NCI-H146 treated with DMSO at 0.1 percent for 48 hours (cell line): ENCODE data around the gene GRM1.

Experiments used
- DNase-seq: peaks from one replicate; lab custom pipeline; 2025; ENCODE audit not compliant: unreplicated experiment; lab: John Stamatoyannopoulos, UW

GRM1 gene

GRCh38 chr6:146028851-146029572 lies at the start of gene GRM1:
GRM1 (plus strand) TSS chr6:146029062; CDS start chr6:146029518, 456 bp downstream.
- DNase-seq = no peak

DNA sequence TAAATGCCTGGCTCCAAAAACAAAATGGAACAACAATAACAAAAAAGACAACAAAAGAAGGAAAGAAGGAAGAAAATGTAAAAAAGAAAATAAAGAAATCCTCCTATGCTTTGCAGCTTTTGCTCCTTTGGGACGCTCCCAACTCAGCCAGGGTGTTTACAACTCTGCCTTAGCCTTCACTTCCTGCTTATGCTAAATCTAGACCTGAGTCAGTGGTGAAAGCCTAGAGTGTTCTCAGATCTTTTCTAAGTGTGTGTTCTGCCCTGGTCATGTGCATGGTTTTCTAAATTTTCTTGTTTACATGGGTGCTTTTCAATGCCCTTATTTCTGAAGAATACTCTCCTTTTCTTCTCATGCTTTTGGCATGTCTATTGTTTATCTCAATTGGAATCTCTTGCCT lies 19.5 kb upstream of the GRM1 start:
- no peak for DNase-seq

DNA sequence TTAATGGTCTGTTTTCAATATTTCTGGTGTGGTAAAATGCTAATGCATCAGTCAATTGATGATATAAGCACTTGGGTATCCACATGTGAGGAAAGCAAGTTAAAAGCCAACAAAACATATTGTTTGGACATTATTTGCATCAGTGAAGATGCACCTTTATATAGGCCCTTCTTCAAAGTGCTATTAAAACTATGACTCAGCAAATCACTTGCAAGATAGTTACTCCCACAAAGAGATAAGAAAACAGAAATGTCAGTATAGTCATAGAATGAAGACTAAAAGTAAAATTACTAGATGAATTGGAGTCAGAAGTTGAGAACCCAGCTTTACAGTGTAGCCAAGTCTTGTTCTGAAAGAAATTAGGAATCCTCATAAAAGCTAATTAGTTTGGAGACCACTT lies 14.6 kb upstream of the GRM1 start:
- no peak for DNase-seq

DNA sequence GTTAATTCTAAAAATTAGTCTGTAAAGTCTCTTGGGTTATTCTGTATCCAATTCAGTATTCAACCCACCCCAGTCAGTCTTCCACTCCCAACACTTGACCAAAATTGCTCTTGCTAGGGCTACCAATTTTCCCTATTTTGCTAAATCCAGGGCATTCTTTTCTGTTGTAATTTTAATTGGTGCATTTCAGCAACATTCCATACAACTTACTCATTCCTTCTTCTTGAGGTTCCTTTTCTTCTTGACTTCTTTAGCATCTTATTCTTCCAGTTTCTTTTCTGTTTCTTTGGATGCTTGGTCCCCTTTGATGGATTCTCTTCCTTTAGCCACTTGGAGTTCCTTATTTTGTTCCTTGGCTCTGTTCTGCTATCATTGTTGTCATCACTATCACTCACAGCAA lies 11.2 kb upstream of the GRM1 start:
- no peak for DNase-seq

DNA sequence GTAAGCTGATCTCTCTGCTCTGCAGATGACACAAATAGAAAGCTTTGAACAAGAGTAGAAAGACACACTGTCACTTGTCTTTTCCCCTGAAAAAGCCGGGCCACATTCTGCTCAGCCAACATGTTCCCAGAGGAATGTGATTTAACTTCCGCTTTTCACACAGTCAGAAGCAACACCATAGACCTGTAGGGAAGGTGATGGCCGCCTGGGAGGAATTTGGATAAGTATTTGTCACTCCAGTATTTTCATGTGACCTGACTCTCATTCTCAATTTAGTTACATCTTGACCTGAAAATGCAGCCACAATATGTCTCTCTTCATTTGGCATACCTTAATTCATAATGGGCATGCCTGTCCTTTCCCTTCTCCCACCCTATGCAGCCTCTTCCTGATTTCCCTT lies 2.0 kb upstream of the GRM1 start:
- no peak for DNase-seq

DNA sequence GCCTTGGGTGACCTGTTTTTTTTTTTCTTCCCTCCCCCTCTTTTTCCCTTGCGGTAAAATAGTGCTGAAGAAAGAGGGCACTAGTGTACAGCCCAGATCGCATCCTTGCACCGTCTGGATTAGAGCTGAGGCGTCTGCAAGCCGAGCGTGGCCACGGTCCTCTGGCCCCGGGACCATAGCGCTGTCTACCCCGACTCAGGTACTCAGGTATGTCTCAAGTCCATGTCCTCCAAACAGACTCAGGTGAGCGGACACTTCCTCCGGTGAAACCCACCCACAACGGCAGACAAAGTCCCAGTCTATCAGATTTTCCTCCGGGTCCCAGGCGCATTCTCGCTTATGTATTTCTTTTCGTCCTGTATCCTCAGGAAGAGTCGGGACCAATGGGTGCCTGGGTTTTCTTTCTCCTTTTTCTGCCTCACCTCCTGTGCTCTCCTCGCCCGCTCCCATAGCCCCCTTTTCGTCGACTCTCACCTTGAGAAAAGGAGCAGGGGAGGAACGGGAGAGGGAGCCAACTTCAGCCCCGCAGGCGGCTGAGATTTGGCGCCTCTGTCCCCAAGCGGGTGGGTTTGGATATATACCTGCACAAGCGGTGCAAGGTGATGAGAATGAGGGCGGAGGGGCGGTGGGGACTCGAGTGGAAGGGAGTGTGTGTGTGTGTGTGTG lies 1.1 kb upstream of the GRM1 start:
- no peak for DNase-seq

- no peak for DNase-seq
Measured at GRCh38 chr6:146028252-146028795, 538 bp upstream of the GRM1 start.

DNA sequence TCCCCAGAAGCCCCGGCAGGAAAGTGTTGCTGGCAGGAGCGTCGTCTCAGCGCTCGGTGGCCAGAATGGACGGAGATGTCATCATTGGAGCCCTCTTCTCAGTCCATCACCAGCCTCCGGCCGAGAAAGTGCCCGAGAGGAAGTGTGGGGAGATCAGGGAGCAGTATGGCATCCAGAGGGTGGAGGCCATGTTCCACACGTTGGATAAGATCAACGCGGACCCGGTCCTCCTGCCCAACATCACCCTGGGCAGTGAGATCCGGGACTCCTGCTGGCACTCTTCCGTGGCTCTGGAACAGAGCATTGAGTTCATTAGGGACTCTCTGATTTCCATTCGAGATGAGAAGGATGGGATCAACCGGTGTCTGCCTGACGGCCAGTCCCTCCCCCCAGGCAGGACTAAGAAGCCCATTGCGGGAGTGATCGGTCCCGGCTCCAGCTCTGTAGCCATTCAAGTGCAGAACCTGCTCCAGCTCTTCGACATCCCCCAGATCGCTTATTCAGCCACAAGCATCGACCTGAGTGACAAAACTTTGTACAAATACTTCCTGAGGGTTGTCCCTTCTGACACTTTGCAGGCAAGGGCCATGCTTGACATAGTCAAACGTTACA lies 817 bp downstream of the GRM1 start:
- no peak for DNase-seq

DNA sequence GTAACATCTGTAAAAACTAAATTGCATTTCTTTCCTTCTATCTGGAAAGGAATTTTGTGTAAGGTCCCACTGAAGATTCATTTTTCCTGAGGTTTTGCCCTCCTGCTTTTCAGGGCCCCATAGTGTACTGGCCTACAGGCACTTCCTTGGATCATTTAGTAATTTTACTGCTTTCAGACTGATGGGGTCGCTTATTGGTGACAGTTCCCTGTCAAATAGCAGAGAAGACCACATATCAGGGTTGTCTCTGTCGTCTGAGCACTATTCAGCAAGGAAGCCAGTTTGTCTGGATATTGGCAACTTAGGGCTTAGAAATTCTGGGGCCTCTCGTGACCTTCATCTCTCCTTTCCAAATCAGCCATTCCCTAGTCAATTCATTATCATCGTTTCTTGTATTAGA lies 3.5 kb downstream of the GRM1 start:
- DNase-seq = no peak

DNA sequence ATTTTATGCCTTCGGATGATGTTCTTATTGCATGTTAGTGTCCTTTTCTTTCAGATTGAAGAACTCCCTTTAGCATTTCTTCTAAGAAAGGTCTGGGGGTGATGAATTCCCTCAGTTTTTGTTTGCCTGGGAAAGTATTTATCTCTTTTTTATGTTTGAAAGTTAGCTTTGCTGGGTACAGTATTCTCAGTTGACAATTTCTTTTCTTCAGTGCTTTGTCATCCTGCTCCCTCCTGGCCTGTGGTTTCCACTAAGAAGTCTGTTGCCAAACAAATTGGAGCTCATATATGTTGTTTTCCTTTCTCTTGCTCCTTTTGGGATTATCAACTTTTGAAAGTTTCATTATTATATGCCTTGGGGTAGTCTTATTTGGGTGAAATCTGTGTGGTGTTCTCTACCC lies 11.5 kb downstream of the GRM1 start:
- DNase-seq = no peak

GRCh38 chr6:146041282-146041681 lies 12.4 kb downstream of the GRM1 start:
- DNase-seq = no peak

DNA sequence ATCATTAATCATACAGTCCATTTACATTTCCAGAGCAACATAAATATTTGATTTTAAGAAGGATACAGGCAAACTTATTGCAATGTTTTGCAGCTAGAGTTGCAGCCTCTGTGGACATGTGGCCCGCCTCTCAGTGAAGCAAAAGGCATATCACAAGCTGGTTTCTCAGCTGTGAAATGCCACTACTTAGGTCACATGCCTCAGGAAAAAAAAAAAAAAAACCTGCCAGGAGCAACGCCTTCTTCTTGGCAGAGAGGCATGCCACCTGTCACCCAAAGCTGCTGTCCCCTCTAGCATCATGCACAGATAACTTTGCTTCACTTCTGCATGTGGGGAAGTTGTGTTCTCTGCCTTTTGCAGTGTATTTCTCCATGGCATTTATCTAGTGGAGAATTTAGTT lies 18.5 kb downstream of the GRM1 start:
- DNase-seq = no peak

GRCh38 chr6:146050168-146050567 lies 21.3 kb downstream of the GRM1 start:
- DNase-seq = no peak

GRCh38 chr6:146056506-146056905 lies 27.6 kb downstream of the GRM1 start:
- no peak for DNase-seq

- no peak for DNase-seq
Measured at GRCh38 chr6:146065690-146066089, 36.8 kb downstream of the GRM1 start.

DNA sequence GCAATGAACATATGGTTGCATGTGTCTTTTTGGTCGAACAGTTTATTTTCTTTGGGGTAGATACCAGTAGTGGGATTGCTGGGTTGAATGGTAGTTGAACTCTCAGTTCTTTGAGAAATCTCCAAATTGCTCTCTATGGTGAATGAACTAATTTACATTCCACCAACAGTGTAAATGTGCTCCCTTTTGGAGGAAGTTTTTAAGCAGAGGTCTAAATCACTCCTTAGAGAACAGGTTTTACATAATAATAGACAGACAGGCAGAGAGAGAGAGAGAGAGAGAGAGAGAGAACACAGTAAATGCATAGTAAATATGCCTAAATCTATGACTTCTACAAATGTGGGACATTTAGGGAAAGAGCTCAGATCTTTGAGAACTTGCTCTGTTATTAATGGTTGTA lies 37.6 kb downstream of the GRM1 start:
- DNase-seq = no peak

- no peak for DNase-seq
Measured at GRCh38 chr6:146071781-146072180, 42.9 kb downstream of the GRM1 start.

DNA sequence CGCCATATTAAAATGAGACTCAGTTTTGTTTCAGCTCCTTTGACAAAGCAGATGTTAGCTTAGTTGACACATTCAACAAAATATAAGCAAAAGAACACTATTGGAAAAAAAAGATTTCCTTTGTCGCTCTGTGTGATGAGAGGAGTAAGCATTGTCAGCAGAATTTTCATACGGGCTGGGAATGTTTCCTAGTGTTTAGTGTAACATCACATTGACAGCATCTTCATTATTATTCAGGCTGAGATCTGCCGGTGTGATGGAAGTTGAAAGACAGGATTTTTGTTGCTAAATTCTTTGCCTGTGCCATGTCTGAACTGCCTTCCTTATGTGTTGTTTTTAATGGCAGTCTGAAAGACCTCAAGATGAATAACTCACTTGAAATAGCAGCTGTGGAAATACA lies 49.1 kb downstream of the GRM1 start:
- DNase-seq = no peak

- no peak for DNase-seq
Measured at GRCh38 chr6:146087386-146087785, 58.5 kb downstream of the GRM1 start.

DNA sequence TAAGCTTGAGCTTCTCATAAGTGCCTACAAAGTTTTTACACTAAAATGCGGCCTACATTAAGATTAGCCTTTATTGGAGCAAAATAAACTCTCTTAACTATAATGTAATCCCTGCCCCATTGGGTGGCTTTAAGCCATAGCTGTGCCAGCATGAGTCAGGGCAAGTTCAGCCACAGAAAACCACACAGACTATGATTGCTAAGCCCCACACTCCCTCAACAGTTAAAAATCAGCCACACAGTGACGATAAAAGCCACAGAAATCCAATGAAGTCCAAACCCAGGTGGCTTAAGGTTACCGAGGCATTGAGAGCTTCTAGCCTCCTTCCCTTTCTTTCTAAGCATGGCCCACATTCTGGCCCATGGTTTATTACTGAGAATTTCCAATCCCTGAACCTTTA lies 61.6 kb downstream of the GRM1 start:
- DNase-seq = no peak

GRCh38 chr6:146092961-146093686 lies 64.3 kb downstream of the GRM1 start:
- no peak for DNase-seq

DNA sequence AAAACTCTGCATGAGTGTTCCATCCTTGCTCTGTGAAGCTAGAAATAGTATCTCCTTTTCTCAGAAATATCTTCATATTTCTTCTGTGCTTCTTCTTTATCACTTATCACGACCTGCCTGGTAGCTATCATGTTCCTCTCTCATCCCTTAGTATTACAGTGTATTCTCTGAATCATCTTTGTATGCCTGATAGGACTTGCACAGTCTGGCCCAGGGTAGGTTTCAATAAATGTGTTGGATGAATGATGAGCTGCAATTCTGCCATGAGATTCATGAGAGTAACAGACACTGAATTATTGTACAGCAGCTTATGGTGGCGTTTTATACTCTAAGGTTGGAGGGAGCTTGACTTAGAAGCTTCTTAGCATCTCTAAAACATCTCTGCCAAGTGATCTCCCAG lies 66.6 kb downstream of the GRM1 start:
- DNase-seq = no peak
